Body of pancreas (tissue), 4 donors: ENCODE measurements around the gene PKMYT1.

Experiments
- CTCF ChIP-seq, 7 experiments: fragments of 450-650 bp in 4 of 7; fragments of 200-600 bp in 3 of 7; sonication (generic) in 3 of 7; IDR thresholded peaks; one replicate each; pipeline ENCODE4 v1.5.1; 2016 to 2019; ENCODE audit warnings: antibody characterized with exemption in 7 of 7
- POLR2A ChIP-seq, 3 donors: fragments of 450-650 bp; IDR thresholded peaks; one replicate each; pipeline ENCODE4 v1.6.1; 2016; ENCODE audit warnings: antibody characterized with exemption in 3 of 3, mild to moderate bottlenecking in 2 of 3

DNA sequence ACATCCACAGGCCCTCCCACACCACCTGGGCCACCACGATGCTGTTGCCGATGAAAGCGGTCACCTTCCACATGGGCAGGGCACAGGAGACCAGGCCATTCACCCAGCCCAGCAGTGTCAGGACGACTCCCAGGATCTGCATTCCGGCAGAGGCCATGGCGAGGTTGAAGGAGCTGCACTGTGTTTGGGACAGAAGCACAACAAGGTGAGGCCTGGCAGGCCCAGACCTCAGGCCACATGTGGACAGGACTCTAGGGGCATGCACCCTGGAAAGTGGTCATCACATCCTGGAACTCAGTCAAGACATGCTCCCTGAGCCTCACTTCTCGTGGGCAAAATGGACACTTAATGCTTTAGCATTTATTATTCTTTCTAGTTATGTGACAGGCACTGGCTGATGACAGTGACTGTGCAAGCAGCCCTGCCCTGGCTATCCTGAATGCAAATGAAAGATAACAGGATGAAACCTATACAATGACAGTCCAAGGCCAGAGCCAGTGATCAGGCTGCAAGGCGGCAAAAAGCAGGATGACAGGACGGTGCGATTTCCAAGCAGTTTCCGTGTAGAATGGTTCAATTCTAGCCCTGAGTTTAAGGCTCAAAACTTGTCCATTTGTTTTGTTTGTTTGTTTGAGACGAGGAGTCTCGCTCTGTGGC lies 35.7 kb upstream of the PKMYT1 start:
- TF ChIP-seq CTCF (IDR thresholded peaks at IDR 0.05) (no peak), POLR2A (IDR thresholded peaks at IDR 0.05) (no peak)
